ENCODE results near the gene THAP6.
A peak's percentile ranks its signal among the peaks of the same experiment; 100 is the strongest.
"Not testable (repeated sequence)": the region's sequence is repeated elsewhere in the genome, so short reads cannot be mapped to it uniquely, and the experiment has no call there.

The THAP6 gene

DNA sequence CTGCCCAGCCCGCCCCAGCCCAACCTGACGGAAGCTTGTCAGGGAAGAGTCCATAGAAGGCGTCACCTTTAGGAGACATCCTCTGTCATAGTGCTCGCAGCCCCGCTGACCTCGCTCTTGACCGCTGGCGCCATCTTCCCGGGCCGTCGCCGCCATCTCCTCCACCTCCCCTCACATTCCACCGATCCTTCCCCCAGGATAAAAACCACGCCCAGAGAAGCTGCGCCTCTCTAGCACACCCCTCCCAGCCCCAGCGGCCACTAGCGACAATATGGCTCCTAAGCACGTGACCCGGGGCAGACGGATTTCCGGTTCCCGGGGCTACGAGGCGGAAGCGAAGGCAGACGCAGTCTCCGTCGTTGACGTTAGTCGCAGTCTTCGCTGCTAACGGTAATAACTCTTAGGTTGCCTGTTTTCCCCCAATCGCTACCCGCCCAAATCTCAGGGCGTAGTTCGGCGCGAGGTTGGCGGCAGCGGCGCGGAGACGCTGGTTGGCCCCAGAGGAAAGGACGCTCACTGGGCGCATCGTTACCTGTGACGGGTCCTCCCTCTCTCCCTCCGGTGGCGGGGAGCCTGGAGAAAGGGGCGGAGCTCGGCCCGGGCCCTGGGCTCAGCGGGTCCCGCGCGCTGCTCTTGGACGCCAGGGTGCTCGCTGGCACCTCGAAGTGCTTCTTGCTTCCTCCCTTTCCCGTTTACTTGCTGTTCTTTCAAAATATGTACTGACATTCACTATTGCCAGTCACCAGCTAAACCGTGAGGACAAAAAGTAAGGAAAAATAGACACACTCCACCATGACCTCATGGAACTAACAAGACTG lies at the start of gene THAP6, which contains the start of gene RCHY1:
TSS of gene THAP6 (plus strand) at position 343 of the 818 bp plus-strand sequence. CDS start 980 bp downstream, outside the sequence.
TSS of gene RCHY1 (minus strand) at position 273 of the 818 bp plus-strand sequence. CDS start at position 156, 117 bp downstream.
- DNase-seq, result peak; percentile 95 to 97

DNA sequence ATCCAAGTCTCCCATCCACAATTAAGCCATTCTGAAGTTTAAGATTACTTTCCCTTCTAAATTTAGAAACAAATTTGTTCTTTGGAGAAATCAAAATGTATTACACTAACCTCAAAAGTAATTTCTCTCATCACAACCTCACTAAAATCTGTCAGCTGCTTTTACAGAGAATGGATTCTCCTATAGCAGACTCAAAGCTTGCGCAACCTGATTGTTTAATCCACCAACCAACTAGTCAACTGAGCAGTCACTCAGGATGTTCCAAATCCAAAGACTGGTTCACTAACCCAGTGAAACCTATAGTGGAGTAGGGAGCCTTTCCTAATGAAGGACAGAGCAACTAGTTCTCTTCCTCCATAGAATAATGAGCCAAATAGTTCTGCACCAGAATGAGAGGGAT lies 44.4 kb upstream of the THAP6 start:
- DNase-seq, result no peak

DNA sequence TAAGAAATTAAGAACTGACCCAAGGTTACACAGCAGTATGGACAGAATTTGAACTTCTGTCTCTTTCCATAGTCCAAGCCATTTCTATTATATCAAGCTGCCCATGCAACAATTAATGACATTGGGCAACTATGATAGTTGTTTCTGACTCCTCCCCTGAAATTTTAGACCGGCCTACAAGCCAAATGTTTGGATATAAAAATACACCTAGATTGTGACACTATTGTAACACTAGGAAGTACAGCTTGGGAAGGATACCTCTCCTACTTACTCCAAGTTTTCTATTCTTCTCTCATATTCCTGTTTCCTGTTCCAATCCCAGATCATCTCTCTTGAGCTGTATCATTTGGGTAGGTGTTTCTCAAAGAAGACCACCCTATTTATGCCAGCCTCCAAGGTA lies 43.5 kb upstream of the THAP6 start:
- DNase-seq, result no peak

DNA sequence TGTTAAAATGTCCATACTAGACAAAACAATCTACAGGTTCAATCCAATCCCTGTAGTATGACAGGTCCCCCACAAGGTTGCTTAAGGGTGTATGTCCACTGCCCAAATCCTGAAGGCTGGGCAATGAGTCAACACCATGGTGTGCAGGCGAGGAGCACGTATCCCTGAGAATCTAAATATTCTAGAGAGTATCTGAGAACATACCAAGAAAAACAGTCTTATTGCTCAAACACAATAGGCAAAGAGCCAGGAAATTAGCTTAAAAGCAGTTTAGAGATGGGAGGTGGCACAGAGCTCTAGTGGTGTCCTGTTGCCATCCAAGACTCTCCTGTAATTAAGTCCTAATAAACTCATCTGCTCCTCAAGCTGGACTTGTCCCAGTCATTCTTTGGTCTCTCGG lies 37.1 kb upstream of the THAP6 start:
- DNase-seq, result no peak

DNA sequence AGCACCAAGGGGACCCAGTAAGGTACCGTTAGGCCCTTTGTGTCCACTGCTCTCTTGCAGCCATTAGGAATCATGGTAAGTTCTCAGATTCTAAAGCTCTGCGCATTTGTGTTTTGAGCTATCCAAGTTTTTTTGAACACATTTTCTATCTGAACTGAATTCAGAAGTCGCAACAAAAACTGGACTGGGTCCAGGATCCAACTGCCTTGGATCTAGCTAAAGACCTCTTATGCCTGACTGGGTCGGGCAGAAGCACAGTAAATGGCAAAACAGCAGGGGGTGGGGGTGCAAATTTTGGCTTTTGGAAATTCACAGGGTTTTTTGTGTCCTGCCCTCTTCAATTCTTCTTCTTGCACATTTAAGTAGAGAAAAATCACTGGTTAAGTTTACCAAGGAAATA lies 30.1 kb upstream of the THAP6 start:
- no peak for DNase-seq

DNA sequence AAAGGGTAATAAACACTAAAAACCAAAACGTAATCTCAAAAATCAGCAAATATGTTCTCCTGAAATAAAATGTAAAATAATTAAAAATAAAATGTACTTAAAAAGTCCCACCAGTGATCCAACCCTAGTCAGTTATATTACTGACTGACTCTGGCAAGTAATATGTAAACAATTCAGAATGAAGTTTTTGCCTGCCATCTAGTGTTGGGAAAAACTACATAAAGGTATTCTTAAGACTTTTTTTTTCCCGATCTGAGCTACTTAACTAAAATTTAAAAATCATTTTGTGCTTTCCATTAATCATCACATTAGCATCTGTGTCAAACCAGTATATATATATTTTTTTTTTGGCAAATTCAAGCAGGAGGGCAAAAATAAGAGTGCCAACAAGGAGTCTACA lies 24.1 kb upstream of the THAP6 start:
- no peak for DNase-seq

DNA sequence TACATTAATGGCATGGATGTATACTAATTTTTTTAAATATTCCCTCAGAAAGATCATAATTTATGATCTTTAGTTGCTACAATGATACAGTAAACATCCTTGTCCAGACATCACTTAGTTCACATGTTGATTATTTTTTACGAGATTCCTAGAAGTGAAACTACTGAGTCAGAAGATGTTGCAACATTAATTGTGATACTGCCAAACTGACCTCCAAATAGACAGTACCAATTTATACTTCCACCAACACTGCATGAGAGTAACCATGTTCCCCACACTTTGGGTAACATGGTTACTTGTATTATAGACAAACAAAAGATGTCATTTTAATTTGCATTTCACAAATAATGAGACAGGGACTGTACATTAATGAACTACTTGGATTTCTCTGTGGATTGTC lies 19.7 kb upstream of the THAP6 start:
- no peak for DNase-seq

GRCh38 chr4:75495476-75495875 lies 18.8 kb upstream of the THAP6 start:
- no peak for DNase-seq

DNA sequence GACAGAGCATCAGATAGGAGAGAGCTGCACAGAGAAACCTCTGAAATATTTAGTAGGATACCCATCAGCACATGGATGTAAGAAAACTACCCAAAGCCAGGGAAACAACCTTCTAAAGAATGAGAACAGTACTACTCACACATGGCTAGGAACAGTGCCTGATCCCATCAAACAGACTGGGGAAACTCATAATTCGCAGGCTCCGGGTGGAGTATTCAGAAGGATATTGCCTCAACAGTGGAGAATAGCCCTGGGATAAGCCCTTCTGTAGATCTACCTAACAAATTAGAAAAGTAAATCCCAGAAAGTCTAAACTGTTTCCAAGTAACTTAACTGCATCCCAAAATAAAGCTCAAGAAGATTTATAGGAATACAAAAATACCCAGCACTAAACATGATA lies 17.9 kb upstream of the THAP6 start:
- no peak for DNase-seq

- DNase-seq, result no peak
These were observed 17.1 kb upstream of the THAP6 start for GRCh38 chr4:75497133-75497532.

DNA sequence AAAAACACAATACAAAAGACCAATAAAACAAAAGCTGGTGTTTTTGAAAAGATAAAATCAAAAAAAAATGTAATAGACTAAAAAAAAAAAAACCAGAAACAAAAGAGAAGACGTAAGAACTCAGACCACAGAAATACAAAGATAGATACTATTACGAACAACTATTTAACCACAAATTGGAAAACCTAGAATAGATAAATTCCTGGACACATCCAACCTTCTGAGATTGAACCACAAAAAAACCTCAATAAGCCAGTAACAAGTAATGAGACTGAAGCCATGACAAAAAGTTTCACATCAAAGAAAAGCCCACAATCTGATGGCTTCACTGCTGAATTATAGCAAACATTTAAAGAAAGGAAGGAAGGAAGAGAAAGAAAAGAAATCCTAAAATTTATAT lies 16.2 kb upstream of the THAP6 start:
- DNase-seq, result no peak

GRCh38 chr4:75499900-75500299 lies 14.4 kb upstream of the THAP6 start:
- no peak for DNase-seq

GRCh38 chr4:75502671-75503070 lies 11.6 kb upstream of the THAP6 start:
- DNase-seq, result no peak

GRCh38 chr4:75505630-75506029 lies 8.6 kb upstream of the THAP6 start:
- no peak for DNase-seq

- not testable (repeated sequence) for DNase-seq
These were observed 4.7 kb upstream of the THAP6 start for GRCh38 chr4:75509592-75509991.

GRCh38 chr4:75511841-75512240 lies 2.4 kb upstream of the THAP6 start:
- DNase-seq, result no peak

DNA sequence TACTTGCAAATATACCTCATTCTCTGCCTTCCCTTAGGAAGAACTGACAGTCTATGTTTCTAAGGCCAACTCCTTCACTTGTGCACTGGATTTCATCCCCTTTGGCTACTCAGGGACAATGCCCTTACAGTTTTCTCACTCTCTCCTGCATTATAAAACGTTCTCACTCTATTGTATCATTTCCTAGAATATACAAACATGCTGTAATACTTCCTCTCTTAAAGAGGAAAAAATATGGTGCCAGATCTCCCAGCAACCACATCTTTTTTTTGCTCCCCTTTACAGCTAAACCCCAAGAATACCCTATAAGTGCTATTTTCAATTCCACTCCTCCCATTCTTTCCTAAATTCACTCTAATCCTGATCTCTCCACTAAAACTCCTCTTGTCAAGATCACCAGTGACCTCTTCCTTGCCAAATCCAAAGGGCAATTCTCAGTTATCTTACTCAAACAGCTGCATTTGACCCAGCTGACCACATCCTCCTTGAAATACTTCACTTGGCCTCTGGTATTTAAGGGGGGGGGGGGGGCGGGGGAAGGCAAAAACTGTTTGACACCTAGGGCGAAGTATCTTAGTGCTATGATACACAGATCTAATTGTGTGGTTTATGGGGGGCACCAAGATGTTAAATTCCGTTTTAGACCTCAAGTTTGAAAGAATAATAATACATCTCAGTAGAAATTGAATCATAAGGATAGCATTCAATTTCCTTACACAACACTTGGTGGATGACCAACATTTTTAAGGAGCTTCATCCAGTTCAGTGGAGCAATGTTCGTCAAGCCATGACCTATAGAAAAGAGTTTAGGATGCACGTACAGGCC lies 1.7 kb upstream of the THAP6 start:
- DNase-seq, result no peak

GRCh38 chr4:75513526-75514130 lies 645 bp upstream of the THAP6 start:
- no peak for DNase-seq

GRCh38 chr4:75514949-75515612 lies 808 bp downstream of the THAP6 start:
- DNase-seq, result no peak

DNA sequence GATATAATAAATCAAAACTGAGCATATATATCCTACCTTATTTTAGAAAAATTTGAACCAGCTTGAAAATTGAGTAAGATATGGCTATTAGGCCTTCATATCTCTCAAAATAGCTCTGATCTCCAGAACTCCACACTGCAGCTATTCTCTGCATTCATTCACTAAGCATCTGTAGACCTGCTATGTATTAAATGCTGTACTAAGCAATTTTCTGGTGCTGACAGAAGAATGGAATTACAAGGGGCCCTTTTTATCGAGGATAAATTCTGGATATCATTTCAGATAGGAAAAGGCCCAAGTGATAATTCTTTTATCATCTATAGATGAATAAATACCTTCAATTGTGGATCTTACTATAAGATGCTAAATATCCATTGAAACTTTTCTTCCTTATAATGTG lies 1.9 kb downstream of the THAP6 start:
- DNase-seq, result no peak

- DNase-seq, result not testable (repeated sequence)
These were observed 5.2 kb downstream of the THAP6 start for GRCh38 chr4:75519452-75519851.

DNA sequence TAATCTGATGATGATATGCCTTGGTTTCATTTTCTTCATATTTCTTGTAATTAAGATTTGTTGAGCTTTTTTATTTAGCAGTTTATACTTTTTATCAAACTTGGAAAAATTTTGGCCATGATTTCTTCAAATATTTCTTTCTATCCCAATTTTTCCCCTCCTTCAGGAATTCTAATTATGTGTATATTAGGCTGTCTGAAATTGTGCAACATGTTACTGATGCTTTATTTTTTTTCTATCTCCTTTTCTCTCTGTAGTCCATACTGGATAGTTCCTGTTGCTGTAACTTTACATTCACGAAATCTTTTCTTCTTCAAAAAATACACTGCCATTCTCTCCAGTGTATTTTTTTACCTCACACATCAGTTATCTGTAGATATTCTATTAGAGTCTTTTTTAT lies 10.8 kb downstream of the THAP6 start:
- DNase-seq, result no peak

- no peak for DNase-seq
These were observed 11.6 kb downstream of the THAP6 start for GRCh38 chr4:75525910-75526309.
